Natural killer cell (primary cell): ENCODE results near the gene BICDL1. TPM values are rescaled to one million over a fixed set of nuclear protein-coding genes. Genes with fewer than 3 reads are reported as not detected.

Source experiments
- ATAC-seq, 3 donors: fragments of 150-1000 bp in 2 of 3; fragments of 200-7000 bp in 1 of 3; cut with Tn5 transposase; 1 replicate in 1 of 3; 2 replicates in 2 of 3; pipeline ENCODE4 v1.10.0; 2021; ENCODE audit warnings: mild to moderate bottlenecking in 2 of 3, moderate library complexity in 2 of 3
- DNase-seq, 2 donors: peaks; one replicate each; pipeline versions ENCODE4 v3.0.0 to v3.0.0-alpha.2; 2013 to 2021; ENCODE audit warnings: mixed read lengths in 1 of 2
- H3K27ac ChIP-seq: one replicate; pipeline ENCODE4 v1.5.1; 2013; ENCODE audit warnings: mild to moderate bottlenecking, low read length
- H3K27me3 ChIP-seq: one replicate; pipeline ENCODE4 v1.6.1; 2013; ENCODE audit warnings: low read length; ENCODE audit not compliant: control insufficient read depth, insufficient read depth
- H3K36me3 ChIP-seq: one replicate; pipeline ENCODE4 v1.6.1; 2013; ENCODE audit warnings: low read length; ENCODE audit not compliant: control insufficient read depth, insufficient read depth
- H3K4me1 ChIP-seq: one replicate; pipeline ENCODE4 v1.6.1; 2013; ENCODE audit warnings: low read length; ENCODE audit not compliant: control insufficient read depth, insufficient read depth
- H3K4me3 ChIP-seq: one replicate; pipeline ENCODE4 v1.5.1; 2013; ENCODE audit warnings: low read length
- H3K9me3 ChIP-seq: one replicate; pipeline ENCODE4 v1.6.1; 2013; ENCODE audit warnings: low read length; ENCODE audit not compliant: control insufficient read depth, insufficient read depth
- H3K27ac Mint-ChIP-seq, 2 donors: one replicate each; pipeline ENCODE4 v1.8.0; 2022; ENCODE audit warnings: mild to moderate bottlenecking in 2 of 2, mixed read lengths in 2 of 2, moderate library complexity in 1 of 2
- H3K27me3 Mint-ChIP-seq, 2 donors: one replicate each; pipeline ENCODE4 v1.8.0; 2022; ENCODE audit warnings: low read depth in 2 of 2, mixed read lengths in 2 of 2
- H3K36me3 Mint-ChIP-seq: one replicate; pipeline ENCODE4 v1.8.0; 2022; ENCODE audit warnings: mixed read lengths
- H3K4me1 Mint-ChIP-seq, 2 donors: one replicate each; pipeline ENCODE4 v1.8.0; 2022; ENCODE audit warnings: mixed read lengths in 2 of 2
- H3K4me3 Mint-ChIP-seq: one replicate; pipeline ENCODE4 v1.8.0; 2022; ENCODE audit warnings: mild to moderate bottlenecking, moderate library complexity, mixed read lengths
- H3K9me3 Mint-ChIP-seq, 2 donors: one replicate each; pipeline ENCODE4 v1.8.0; 2022; ENCODE audit warnings: mixed read lengths in 2 of 2
- CTCF ChIP-seq: fragments of 200-600 bp; IDR thresholded peaks from one replicate; pipeline ENCODE4 v1.8.0; 2022; ENCODE audit warnings: antibody characterized with exemption
- WGBS: methylation state at CpG from one replicate; pipeline ENCODE4 v1.1.7; 2013; ENCODE audit warnings: missing lambda C conversion rate; ENCODE audit not compliant: insufficient coverage; 5-methylcytosine and 5-hydroxymethylcytosine counted together
- intact Hi-C: fragments of 100-400 bp; cut with micrococcal nuclease; formaldehyde crosslinking; loops from one replicate; pipeline ENCODE4 v1.14.2; 2022
- total RNA-seq, 4 donors: library from RNA; stranded (reverse); fragments of 120-200 nt in 1 of 4; gene quantifications; one replicate each; pipeline versions ENCODE4 v1.2.3 to v1.2.4, GENCODE V29; 2013 to 2022

BICDL1 gene
- total RNA-seq, 3 donors from 2014 or later (not counting 1 experiment from before 2014, with no cell fraction given), result 29.3 to 37.1 (median 34.3) TPM

- Mint-ChIP-seq H3K9me3 (no peaks in the 10 kb centered on the region), H3K27ac (no peak overlapping the region), H3K4me1 (no peaks in the 10 kb centered on the region), H3K4me3 (no peak overlapping the region), H3K36me3 (peaks cover 14% of the 10 kb centered on the region), H3K27me3 (no peaks in the 10 kb centered on the region)
- WGBS, result 98% methylated on average over 11 of the region's 11 CpGs
- Histone ChIP-seq H3K27ac (no peak overlapping the region), H3K9me3 (no peaks in the 10 kb centered on the region), H3K4me1 (no peaks in the 10 kb centered on the region), H3K27me3 (no peaks in the 10 kb centered on the region), H3K36me3 (peaks cover 88% of the 10 kb centered on the region), H3K4me3 (no peak overlapping the region)
- no peak for TF ChIP-seq CTCF
- ATAC-seq (no peak), DNase-seq (no peak)
- intact Hi-C loops, result no loop called here
Observed at GRCh38 chr12:120136093-120136770, 147.2 kb downstream of the BICDL1 start.

- Mint-ChIP-seq H3K9me3 (no peaks in the 10 kb centered on the region), H3K36me3 (peaks cover 21% of the 10 kb centered on the region), H3K27me3 (no peaks in the 10 kb centered on the region), H3K4me3 (no peak overlapping the region), H3K27ac (no peak overlapping the region), H3K4me1 (no peaks in the 10 kb centered on the region)
- intact Hi-C loops, result no loop called here
- WGBS, result 95% methylated on average over 11 of the region's 11 CpGs
- no peaks in the 10 kb centered on the region for H3K4me1 ChIP-seq
- peaks cover 89% of the 10 kb centered on the region for H3K36me3 ChIP-seq
- no peak for DNase-seq
- no peak for TF ChIP-seq CTCF
- no peak overlapping the region for H3K27ac ChIP-seq
- H3K27me3 ChIP-seq, result no peaks in the 10 kb centered on the region
- no peak for ATAC-seq
- H3K9me3 ChIP-seq, result no peaks in the 10 kb centered on the region
- H3K4me3 ChIP-seq, result no peak overlapping the region
Observed at GRCh38 chr12:120137833-120138232, 148.8 kb downstream of the BICDL1 start.

GRCh38 chr12:120138366-120138765 lies 149.3 kb downstream of the BICDL1 start:
- H3K36me3 Mint-ChIP-seq, result peaks cover 21% of the 10 kb centered on the region
- ATAC-seq (no peak), DNase-seq (no peak)
- H3K4me1 ChIP-seq, result no peaks in the 10 kb centered on the region
- WGBS, result 96% methylated on average over 8 of the region's 9 CpGs
- no peak for TF ChIP-seq CTCF
- H3K27me3 ChIP-seq, result no peaks in the 10 kb centered on the region
- H3K27ac Mint-ChIP-seq, result no peak overlapping the region
- no peaks in the 10 kb centered on the region for H3K9me3 Mint-ChIP-seq
- peaks cover 87% of the 10 kb centered on the region for H3K36me3 ChIP-seq
- no peaks in the 10 kb centered on the region for H3K9me3 ChIP-seq
- H3K27me3 Mint-ChIP-seq, result no peaks in the 10 kb centered on the region
- no peak overlapping the region for H3K4me3 Mint-ChIP-seq
- intact Hi-C loops, result no loop called here
- H3K4me3 ChIP-seq, result no peak overlapping the region
- no peaks in the 10 kb centered on the region for H3K4me1 Mint-ChIP-seq
- no peak overlapping the region for H3K27ac ChIP-seq

GRCh38 chr12:120139958-120140357 lies 150.9 kb downstream of the BICDL1 start:
- ATAC-seq (no peak), DNase-seq (no peak)
- Mint-ChIP-seq H3K27ac (no peak overlapping the region), H3K9me3 (no peaks in the 10 kb centered on the region), H3K36me3 (peaks cover 21% of the 10 kb centered on the region), H3K27me3 (no peaks in the 10 kb centered on the region), H3K4me1 (no peaks in the 10 kb centered on the region), H3K4me3 (no peak overlapping the region)
- Histone ChIP-seq H3K9me3 (no peaks in the 10 kb centered on the region), H3K4me1 (no peaks in the 10 kb centered on the region), H3K27me3 (no peaks in the 10 kb centered on the region), H3K4me3 (no peak overlapping the region), H3K27ac (no peak overlapping the region), H3K36me3 (peaks cover 86% of the 10 kb centered on the region)
- 96% methylated on average over 4 of the region's 5 CpGs for WGBS
- intact Hi-C loops, result no loop called here
- TF ChIP-seq CTCF, result no peak
